SU-DHL-6 (cell line): Measurements from ENCODE around the gene LRRC47.

Experiments
- H2AFZ ChIP-seq: fragments of 200-600 bp; sonication (generic); 2 replicates; pipeline ENCODE4 v1.6.1; 2014; ENCODE audit warnings: low read depth, mild to moderate bottlenecking, moderate library complexity, mixed read lengths, antibody characterized with exemption, low read length; ENCODE audit not compliant: severe bottlenecking
- H3F3A ChIP-seq: fragments of 200-600 bp; shearing (Covaris generic); 2 replicates; pipeline ENCODE4 v1.6.0; 2016; ENCODE audit warnings: antibody characterized with exemption, mild to moderate bottlenecking; ENCODE audit not compliant: insufficient read depth
- H3K27ac ChIP-seq: fragments of 200-600 bp; sonication (generic); 2 replicates; pipeline ENCODE4 v1.5.1; 2016; ENCODE audit warnings: low read depth, mild to moderate bottlenecking, low read length, moderate library complexity, mixed read lengths
- H3K27me3 ChIP-seq: fragments of 200-600 bp; sonication (generic), shearing (Covaris generic); 2 replicates; pipeline ENCODE4 v1.6.0; 2014; ENCODE audit warnings: mild to moderate bottlenecking, low read length
- H3K36me3 ChIP-seq: fragments of 200-600 bp; sonication (generic); 2 replicates; pipeline ENCODE4 v1.6.1; 2014; ENCODE audit warnings: mild to moderate bottlenecking, low read length, mixed read lengths
- H3K4me2 ChIP-seq: fragments of 300-600, 200-600 bp; shearing (Covaris generic), sonication (generic); 2 replicates; pipeline ENCODE4 v1.6.0; 2014; ENCODE audit warnings: low read length, low read depth, mild to moderate bottlenecking; ENCODE audit not compliant: poor library complexity, severe bottlenecking
- H3K4me3 ChIP-seq: fragments of 200-600 bp; sonication (generic); 2 replicates; pipeline ENCODE4 v1.5.1; 2014; ENCODE audit warnings: antibody characterized with exemption, low read length, mild to moderate bottlenecking, mixed read lengths; ENCODE audit not compliant: insufficient read depth, poor library complexity, severe bottlenecking
- H3K79me2 ChIP-seq: fragments of 200-600 bp; sonication (generic); 2 replicates; pipeline ENCODE4 v1.6.1; 2014; ENCODE audit warnings: mild to moderate bottlenecking, low read length, moderate library complexity; ENCODE audit not compliant: insufficient read depth
- H3K9ac ChIP-seq: fragments of 200-600 bp; sonication (generic); 2 replicates; pipeline ENCODE4 v1.7.0; 2014; ENCODE audit warnings: mild to moderate bottlenecking, low read length
- H3K9me2 ChIP-seq: fragments of 200-600 bp; sonication (generic); replicated peaks from 2 replicates; pipeline ENCODE4 v1.6.1; 2014; ENCODE audit warnings: low read length; ENCODE audit not compliant: insufficient read depth
- H3K9me3 ChIP-seq: fragments of 200-600 bp; sonication (generic); 2 replicates; pipeline ENCODE4 v1.6.1; 2014; ENCODE audit warnings: low read length, mixed read lengths; ENCODE audit not compliant: insufficient read depth
- H4K20me1 ChIP-seq: fragments of 200-600 bp; sonication (generic); 2 replicates; pipeline ENCODE4 v1.6.1; 2014; ENCODE audit warnings: low read depth, mild to moderate bottlenecking, antibody characterized with exemption, low read length, moderate library complexity, mixed read lengths
- EZH2phosphoT487 ChIP-seq: fragments of 200-600 bp; sonication (generic), shearing (Covaris generic); conservative IDR thresholded peaks from 2 replicates; pipeline ENCODE4 v1.6.1; 2018; ENCODE audit warnings: mild to moderate bottlenecking, antibody characterized with exemption, low read length, moderate library complexity, mixed read lengths
- TF ChIP-seq, protein P1 (sequence below): fragments of 200-600 bp; sonication (generic); IDR thresholded peaks from one replicate; pipeline ENCODE4 v1.5.1; 2017; ENCODE audit warnings: antibody characterized with exemption, mild to moderate bottlenecking, low read length, moderate library complexity; ENCODE audit not compliant: insufficient read depth, poor library complexity, severe bottlenecking

LRRC47 gene

DNA sequence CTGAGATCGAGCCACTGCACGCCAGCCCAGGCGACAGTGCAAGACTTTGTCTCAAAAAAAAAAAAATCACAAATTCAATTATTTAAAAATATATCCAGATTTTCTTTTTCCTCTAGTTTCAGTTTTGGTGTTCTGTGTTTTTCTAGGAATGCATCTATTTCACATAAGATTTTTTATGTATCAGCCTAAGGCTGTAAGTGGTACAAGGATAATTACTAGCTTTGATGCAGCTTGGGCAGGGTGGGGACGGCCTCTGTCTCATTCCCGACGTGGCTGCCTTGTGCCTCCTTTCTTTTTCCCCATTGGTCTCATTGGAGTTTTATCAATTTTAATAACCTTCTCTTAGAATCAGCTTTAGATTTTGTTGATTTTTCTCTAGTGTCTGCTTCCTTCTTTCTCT lies 37.1 kb downstream of the LRRC47 start:
- TF ChIP-seq EZH2phosphoT487: no peak
- TF ChIP-seq, protein P1, sequence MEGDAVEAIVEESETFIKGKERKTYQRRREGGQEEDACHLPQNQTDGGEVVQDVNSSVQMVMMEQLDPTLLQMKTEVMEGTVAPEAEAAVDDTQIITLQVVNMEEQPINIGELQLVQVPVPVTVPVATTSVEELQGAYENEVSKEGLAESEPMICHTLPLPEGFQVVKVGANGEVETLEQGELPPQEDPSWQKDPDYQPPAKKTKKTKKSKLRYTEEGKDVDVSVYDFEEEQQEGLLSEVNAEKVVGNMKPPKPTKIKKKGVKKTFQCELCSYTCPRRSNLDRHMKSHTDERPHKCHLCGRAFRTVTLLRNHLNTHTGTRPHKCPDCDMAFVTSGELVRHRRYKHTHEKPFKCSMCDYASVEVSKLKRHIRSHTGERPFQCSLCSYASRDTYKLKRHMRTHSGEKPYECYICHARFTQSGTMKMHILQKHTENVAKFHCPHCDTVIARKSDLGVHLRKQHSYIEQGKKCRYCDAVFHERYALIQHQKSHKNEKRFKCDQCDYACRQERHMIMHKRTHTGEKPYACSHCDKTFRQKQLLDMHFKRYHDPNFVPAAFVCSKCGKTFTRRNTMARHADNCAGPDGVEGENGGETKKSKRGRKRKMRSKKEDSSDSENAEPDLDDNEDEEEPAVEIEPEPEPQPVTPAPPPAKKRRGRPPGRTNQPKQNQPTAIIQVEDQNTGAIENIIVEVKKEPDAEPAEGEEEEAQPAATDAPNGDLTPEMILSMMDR: no peak
- Histone ChIP-seq H3K27me3 (no peaks in the 10 kb centered on the region), H4K20me1 (no peaks in the 10 kb centered on the region), H2AFZ (no peak overlapping the region), H3K4me2 (no peak overlapping the region), H3K4me3 (no peak overlapping the region), H3F3A (no peaks in the 10 kb centered on the region), H3K9ac (no peak overlapping the region), H3K79me2 (no peaks in the 10 kb centered on the region), H3K9me2 (no peaks in the 10 kb centered on the region), H3K9me3 (no peaks in the 10 kb centered on the region), H3K36me3 (no peaks in the 10 kb centered on the region), H3K27ac (no peak overlapping the region)

DNA sequence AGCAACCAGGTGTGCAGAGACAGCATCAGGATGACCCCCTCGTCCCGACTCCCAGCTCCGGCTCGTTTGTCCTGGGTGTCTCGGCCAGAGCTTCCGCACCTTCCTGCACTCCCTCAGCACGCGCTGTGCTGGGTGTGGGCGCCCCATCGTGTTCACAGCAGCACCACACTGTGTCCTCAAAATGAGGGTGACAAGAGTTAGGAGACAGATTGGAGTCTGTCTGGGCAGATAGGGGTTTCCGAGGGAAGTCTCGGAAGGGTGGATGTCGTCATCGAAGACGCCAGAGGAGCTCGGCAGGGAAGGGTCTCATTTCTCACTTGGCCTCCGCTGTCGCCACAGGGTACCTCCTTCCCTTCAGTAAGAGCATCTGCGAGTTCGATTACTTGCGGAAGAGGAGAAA lies 39.9 kb downstream of the LRRC47 start:
- no peak overlapping the region for H3K4me2 ChIP-seq
- no peak overlapping the region for H3K4me3 ChIP-seq
- no peaks in the 10 kb centered on the region for H4K20me1 ChIP-seq
- H3F3A ChIP-seq: no peaks in the 10 kb centered on the region
- H3K9me2 ChIP-seq: no peaks in the 10 kb centered on the region
- H3K9ac ChIP-seq: no peak overlapping the region
- H3K27me3 ChIP-seq: no peaks in the 10 kb centered on the region
- H3K27ac ChIP-seq: no peak overlapping the region
- no peak overlapping the region for H2AFZ ChIP-seq
- TF ChIP-seq EZH2phosphoT487: no peak
- TF ChIP-seq, protein P1: no peak
- H3K9me3 ChIP-seq: no peaks in the 10 kb centered on the region
- no peaks in the 10 kb centered on the region for H3K36me3 ChIP-seq
- H3K79me2 ChIP-seq: no peaks in the 10 kb centered on the region

DNA sequence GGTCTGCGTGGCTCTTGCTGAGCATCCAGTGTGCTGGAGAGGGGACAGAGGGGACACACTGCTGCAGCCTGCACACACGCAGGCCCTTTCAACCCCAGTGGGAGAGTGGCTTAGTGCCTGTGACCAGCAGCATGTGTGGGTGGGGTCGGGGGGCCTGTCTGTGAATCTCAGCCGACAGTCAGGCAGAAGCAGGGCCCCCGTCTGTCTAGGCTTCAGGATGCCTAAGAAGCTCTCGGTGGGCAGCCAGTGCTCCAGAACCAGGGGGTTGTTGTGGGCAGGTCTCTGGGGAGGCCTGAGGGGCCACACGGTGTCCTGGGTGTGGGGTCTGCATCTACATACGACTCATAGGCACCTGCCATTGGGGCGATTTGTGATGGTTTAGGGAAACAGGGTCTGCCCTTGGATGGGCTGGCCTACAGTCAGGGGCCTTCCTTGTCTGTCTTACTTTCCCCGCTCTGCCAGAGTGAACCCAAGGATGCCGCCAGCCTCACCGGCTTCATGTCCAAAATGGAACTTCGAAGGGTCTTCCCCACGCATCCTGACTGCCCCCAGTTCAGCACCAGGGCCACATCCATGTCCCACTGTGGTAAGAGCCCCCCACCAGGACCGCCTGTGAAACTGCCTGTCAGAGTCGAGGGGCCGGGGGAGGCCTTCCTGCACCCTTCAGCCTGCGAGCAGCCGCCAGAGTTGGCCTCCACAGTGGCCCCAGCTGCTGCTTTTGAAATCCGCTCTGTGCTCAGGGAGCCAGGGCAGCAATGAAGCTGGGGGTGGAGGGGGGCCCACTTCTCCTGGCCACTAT lies 42.4 kb downstream of the LRRC47 start:
- H3K79me2 ChIP-seq: no peaks in the 10 kb centered on the region
- no peaks in the 10 kb centered on the region for H3K27me3 ChIP-seq
- no peak overlapping the region for H3K27ac ChIP-seq
- no peaks in the 10 kb centered on the region for H3F3A ChIP-seq
- H3K9ac ChIP-seq: no peak overlapping the region
- H3K4me3 ChIP-seq: no peak overlapping the region
- H3K9me2 ChIP-seq: no peaks in the 10 kb centered on the region
- no peak for TF ChIP-seq EZH2phosphoT487
- TF ChIP-seq, protein P1: no peak
- H3K4me2 ChIP-seq: no peak overlapping the region
- H3K9me3 ChIP-seq: no peaks in the 10 kb centered on the region
- no peak overlapping the region for H2AFZ ChIP-seq
- no peaks in the 10 kb centered on the region for H3K36me3 ChIP-seq
- no peaks in the 10 kb centered on the region for H4K20me1 ChIP-seq
